ENCODE data around the gene GPR153. TPM values are rescaled to one million over a fixed set of nuclear protein-coding genes. Genes with fewer than 3 reads are reported as not detected.
"Not testable (repeated sequence)": the region's sequence is repeated elsewhere in the genome, so short reads cannot be mapped to it uniquely, and the experiment has no call there.

The GPR153 gene
- total RNA-seq, 1 experiment from 2014 or later, result 4.8 TPM

DNA sequence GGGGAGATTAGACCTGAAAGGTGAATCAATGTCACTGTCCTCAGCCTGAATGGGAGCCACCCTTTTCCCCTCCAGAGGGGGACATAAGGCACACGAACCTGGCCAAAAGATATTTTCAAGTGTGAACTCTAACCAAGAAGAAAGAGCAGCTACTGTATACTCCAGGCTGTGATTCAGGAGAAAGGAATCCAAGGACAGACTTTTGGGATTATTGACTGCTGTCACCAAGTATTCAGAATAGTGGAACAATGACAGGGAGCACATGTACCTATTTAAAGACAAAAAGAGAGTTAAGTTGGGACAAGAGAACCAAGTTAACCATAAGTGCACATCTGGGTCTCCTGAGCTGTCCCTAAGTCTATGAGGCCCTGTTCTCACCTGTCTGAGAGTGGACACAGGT is 27.5 kb downstream of the GPR153 start:
- no peak for DNase-seq (ENCODE audit: low spot score)

- no peak for DNase-seq (ENCODE audit: low spot score)
Measured at GRCh38 chr1:6225651-6226050, 35.2 kb downstream of the GPR153 start.

DNA sequence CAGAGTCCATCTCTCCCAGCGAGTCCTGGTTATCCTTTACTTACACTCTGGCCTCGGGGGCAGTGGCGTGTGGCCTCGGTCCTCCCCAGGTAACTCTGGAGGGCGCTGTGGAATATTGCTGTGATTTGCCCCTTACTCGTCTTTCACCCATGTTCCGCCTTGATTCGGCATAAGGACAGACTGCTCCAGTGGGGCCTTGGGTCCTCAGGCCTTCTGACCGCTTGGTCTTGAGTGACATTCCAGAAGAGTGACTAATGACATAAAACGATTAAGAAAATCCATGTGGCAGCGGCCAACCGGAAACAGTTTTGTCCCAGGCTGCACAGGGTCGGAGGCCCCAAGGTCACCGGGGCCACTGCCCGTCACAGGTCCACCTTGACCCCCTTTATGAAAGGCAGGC is 36.2 kb downstream of the GPR153 start:
- no peak for DNase-seq (ENCODE audit: low spot score)

GRCh38 chr1:6223617-6224016 is 37.3 kb downstream of the GPR153 start:
- no peak for DNase-seq (ENCODE audit: low spot score)

GRCh38 chr1:6222636-6223035 is 38.3 kb downstream of the GPR153 start:
- no peak for DNase-seq (ENCODE audit: low spot score)

- DNase-seq (ENCODE audit: low spot score), result no peak
Measured at GRCh38 chr1:6221210-6221784, 39.6 kb downstream of the GPR153 start.

DNA sequence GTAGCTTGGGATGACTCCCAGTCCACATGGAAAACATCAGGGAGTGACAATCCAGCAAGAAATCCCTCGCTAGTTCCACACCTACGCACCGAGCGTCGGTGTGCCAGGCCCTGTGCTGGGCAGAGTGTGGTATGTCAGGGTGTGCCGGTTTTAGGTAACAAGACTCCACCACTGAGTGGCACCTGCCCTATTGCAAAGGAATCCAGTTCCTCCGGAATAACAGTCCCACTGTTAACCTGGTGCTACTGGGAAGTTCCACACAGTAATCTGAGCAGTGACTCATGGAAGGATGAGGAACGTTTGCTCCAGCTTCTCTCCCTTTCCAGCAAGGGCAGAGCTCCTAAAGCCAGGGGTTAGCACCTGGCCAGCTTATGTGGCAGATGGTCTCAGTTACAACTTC is 40.7 kb downstream of the GPR153 start:
- DNase-seq (ENCODE audit: low spot score), result peak; percentile 80

DNA sequence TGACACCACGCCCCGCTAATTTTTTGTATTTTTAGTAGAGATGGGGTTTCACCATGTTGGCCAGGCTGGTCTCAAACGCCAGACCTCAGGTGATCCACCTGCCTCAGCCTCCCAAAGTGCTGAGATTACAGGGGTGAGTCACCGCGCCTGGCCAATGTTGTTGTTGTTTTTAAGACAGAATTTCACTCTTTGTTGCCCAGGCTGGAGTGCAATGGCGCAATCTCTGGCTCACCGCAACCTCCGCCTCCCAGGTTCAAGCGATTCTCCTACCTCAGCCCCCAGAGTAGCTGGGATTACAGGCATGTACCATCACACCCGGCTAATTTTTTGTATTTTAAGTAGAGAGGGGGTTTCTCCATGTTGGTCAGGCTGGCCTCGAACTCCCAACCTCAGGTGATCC is 41.3 kb downstream of the GPR153 start:
- DNase-seq (ENCODE audit: low spot score), result not testable (repeated sequence)

- no peak for DNase-seq (ENCODE audit: low spot score)
Measured at GRCh38 chr1:6218375-6219164, 42.3 kb downstream of the GPR153 start.

DNA sequence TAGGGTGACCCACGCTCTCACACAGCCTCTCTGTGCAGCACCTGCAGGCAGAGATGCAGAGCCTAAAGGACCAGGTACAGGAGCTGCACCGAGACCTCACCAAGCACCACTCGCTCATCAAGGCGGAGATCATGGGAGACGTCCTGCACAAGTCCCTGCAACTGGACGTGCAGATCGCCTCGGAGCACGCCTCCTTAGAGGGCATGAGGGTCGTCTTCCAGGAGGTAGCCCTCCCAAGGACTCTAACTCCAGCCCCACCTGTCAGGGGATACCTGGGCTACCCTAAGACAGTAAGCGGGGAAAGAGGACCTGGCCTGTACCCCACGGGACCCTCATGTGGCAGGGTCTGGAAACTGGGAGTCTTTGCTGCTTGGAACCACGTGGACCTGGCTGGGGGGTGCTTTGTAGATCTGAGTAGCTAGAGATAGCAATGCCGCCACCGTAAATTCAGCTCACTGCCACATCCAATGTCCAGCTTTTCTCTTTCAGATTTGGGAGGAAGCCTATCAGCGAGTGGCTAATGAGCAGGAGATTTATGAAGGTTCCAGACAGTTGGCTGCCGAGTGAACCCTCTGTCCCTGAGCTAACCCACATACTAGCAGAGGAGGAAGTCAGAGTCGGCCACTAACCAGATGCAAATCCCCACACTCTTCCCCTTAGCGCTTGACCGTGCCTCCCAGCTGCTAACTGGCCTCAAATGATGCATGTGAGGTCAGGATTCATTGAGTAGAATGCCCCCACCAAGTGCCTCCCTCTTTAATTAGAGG is 48.5 kb downstream of the GPR153 start:
- no peak for DNase-seq (ENCODE audit: low spot score)

GRCh38 chr1:6211731-6212130 is 49.2 kb downstream of the GPR153 start:
- DNase-seq (ENCODE audit: low spot score), result no peak

DNA sequence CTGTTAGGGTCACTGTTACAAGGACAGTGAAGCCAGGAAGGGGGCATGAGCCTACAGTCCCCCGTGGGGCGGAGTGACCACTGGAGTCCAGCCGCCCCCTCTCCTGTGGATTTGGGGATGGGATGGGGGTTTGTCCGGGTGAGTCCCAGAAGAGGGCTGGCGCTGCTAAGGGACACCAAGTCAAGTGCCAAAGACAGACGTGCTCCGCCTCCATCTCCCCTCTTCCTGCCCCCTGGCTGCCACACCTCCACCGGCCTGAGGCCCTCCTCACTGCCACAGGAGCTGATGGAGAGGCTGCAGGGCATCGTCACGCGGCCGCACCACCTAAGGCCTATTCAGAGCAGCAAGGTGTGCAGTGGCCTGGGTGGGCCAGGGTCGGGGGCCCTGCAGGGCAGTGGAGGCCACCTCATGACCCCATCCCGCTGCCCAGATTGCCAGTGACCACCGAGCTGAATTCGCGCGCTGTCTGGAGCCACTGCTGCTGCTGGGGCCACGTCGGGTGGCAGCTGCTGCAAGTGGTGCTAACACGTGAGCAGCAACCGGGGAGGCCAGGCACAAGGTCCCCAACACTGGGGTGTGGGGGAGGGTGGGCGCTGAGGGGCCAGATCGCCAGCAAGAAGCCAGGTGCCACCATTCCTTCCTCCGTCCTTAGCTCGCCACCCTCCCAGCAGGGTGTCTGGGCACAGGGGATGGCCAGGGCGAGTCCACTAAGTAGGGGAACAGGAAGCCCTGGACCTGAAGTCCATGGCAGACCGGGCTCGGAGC is 50.1 kb downstream of the GPR153 start:
- no peak for DNase-seq (ENCODE audit: low spot score)

GRCh38 chr1:6209661-6210580 is 51.0 kb downstream of the GPR153 start:
- no peak for DNase-seq (ENCODE audit: low spot score)

DNA sequence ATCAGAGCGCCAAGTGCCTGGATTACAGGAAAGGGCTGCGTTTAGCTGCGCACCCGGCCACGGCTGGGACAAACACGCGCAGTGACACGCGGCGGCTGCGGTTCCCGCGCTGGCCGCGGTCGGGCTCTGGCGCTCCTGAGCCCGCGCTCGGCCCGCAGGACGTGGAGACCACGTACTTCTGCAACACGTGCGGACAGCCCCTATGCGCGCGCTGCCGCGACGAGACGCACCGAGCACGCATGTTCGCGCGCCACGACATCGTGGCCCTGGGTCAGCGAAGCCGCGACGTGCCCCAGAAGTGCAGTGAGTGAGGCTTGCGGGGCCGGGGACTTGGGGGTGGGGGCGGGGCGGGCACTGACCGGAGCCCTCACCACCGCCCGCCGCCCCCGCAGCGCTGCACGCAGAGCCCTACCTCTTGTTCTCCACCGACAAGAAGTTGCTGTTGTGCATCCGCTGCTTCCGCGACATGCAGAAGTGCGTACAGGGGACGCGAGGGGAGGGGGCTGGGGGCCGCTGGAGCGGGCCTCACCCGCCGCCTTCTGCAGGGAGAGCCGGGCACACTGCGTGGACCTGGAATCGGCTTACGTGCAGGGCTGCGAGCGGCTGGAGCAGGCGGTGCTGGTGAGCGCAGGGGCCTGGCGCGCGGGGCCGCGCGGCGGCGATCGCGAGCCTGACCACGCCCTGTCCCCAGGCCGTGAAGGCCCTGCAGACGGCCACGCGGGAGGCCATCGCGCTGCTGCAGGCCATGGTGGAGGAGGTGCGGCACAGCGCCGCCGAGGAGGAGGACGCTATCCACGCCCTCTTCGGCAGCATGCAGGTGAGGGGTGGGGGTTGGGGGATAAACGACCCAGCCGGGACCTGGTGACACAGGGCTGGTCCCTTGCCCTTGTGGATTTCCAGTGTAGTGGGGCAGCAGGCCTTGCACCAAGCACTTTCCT is 51.9 kb downstream of the GPR153 start:
- DNase-seq (ENCODE audit: low spot score), result peak; percentile 18

- no peak for DNase-seq (ENCODE audit: low spot score)
Measured at GRCh38 chr1:6207921-6208320, 53.0 kb downstream of the GPR153 start.

DNA sequence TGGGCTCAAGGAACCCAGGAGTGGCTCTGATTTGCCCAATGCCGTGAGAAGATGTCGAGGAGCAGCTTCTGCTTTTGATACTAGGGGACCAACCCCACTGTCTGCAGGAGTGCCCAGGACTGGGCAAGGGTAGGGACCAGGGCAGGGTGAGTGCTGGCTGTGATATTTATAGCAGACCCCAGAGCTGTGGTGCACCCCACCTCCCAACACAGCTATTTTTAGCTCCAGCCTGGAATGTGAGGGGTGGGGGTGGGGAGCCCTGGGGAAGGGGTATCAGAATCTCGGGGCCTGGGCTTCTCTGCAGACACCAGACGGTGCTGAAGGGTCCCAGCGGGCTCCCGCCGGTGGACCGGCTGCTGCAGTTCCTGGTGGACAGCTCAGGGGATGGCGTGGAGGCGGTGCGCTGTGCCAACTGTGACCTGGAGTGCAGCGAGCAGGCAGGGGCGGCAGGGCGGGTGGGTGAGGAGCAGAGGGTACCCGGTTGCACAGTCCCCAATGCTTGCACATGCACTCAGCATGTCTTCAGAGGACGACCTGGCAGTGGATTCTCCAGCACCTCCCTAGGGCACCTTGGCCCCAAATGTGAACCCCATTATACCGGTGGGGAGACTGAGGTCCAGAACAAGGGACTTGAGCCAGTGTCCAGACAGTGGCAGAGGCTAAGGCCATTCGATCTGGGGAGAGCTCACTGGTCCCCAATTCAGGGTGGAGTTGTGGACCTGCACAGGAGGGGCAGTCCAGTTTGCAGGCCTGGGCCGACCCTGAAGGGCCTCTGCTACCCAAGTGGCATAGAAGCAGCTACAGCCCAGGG is 53.6 kb downstream of the GPR153 start:
- DNase-seq (ENCODE audit: low spot score), result no peak

GRCh38 chr1:6206520-6206855 is 54.4 kb downstream of the GPR153 start:
- no peak for DNase-seq (ENCODE audit: low spot score)

GRCh38 chr1:6205849-6206519 is 54.9 kb downstream of the GPR153 start, which contains the start of gene RNF207:
RNF207 (plus strand) TSS chr1:6206119; CDS start chr1:6206536, 417 bp downstream.
- peak; percentile 83 for DNase-seq (ENCODE audit: low spot score)
